GM18867 (cell line): Measurements from ENCODE around the gene PIGS.
"Not testable (repeated sequence)": the region's sequence is repeated elsewhere in the genome, so short reads cannot be mapped to it uniquely, and the experiment has no call there.

Experiments
- ATAC-seq: cut with Tn5 transposase; IDR thresholded peaks from one replicate; pipeline ENCODE4 v1.9.1; 2021; ENCODE audit warnings: mild to moderate bottlenecking, moderate library complexity; ENCODE audit not compliant: unreplicated experiment

PIGS gene

GRCh38 chr17:28579526-28579925, 8.2 kb upstream of the PIGS start:
- ATAC-seq, result no peak

- no peak for ATAC-seq
Measured at GRCh38 chr17:28578246-28579195, 7.2 kb upstream of the PIGS start.

- ATAC-seq, result no peak
Measured at GRCh38 chr17:28577466-28577824, 6.1 kb upstream of the PIGS start.

DNA sequence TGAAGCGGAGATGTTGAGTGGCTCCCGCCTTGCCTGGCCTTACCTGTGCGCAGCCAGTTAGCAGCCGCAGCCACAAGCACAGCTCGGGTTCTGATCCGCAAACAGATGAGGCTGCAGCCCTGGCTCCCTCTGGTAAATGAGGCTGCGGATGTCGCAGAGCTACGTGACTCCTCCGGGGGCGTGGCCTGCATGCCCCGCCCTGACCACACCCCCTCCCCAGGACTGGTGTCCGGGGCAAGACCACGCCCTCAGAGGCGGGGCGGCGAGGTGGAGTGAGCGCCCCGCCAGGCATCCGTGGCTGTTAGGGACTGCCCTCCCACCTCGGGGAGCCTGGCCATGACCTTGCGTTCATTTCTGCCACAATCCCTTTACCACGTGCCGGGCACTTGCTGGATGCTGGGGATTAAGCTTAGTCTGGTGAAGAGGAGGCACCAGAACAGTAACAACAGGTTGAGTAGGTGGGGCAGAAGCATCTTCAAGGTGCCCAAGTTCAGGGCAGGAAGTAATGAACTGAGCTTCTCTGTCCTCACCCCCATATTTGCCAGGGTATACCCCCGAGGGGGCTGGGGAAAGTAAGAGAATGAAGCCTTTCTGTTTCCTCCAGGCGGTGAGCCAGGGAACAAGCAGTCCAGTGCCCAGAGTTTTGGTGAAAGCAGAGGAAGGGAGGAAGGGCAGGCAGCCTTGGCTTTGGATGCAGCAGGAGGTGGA, 5.6 kb upstream of the PIGS start, which contains the start of gene ALDOC:
ALDOC (minus strand) TSS at position 138 of the 708 bp plus-strand sequence. CDS start 1,363 bp downstream, outside the sequence.
- ATAC-seq, result peak; percentile 80

DNA sequence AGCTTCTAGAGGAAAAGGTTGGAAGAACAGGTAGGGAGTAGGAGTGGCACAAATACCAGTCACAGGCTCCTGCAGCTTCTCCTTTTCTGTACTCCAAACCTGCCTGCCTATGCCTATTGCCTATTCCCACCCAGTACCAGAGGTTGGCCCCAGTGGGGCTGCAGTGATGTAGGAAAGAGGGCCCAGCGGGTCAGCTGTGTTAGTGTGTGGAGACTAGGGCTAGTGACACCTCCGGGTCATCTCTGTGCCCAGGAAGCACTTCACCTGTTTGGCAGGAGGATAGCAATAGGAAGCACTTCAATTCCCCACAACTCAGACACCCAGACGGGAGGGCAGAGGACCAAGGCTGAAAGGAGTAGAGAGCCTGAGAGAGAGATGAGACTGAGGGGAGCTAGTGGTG, 4.7 kb upstream of the PIGS start:
- ATAC-seq, result not testable (repeated sequence)

- no peak for ATAC-seq
Measured at GRCh38 chr17:28575126-28575795, 3.9 kb upstream of the PIGS start.

DNA sequence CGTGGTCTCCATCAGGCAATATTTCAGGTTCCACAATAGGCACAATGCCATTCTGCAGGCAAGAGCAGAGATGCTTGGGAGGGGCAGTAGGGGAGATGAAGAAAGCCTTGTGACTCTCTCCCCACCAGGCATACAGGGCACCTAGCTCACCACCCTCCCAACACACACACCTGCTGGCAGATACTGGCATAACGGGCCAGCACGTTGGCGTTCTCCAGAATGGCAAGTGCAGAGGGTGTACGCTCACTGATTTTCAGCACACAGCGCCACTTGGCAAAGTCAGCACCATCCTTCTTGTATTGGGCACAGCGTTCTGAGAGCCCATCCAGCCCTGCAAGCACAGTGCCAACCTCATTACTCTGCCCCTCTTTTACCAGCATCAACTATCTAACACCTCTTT, 3.2 kb upstream of the PIGS start:
- no peak for ATAC-seq

GRCh38 chr17:28573966-28574480, 2.7 kb upstream of the PIGS start:
- no peak for ATAC-seq

GRCh38 chr17:28573521-28573920, 2.2 kb upstream of the PIGS start:
- no peak for ATAC-seq

DNA sequence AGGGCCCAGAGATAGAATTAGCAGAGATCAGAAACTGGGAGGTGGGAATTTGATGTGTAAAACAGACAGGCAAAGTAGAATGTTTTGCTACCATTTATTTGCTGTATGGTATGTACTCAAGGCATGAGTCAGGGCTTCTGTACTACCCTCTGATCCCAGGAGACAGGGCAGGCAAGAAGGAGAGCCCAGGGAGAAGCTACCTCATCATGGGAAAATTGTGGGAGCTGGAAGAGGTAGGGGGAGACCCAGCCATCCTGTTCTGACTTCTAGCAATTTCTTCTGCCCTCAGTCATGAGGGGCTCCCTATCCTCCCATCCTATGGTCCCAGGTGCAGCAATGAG, 1.7 kb upstream of the PIGS start:
- ATAC-seq, result no peak

- no peak for ATAC-seq
Measured at GRCh38 chr17:28572259-28573039, 1.1 kb upstream of the PIGS start.

DNA sequence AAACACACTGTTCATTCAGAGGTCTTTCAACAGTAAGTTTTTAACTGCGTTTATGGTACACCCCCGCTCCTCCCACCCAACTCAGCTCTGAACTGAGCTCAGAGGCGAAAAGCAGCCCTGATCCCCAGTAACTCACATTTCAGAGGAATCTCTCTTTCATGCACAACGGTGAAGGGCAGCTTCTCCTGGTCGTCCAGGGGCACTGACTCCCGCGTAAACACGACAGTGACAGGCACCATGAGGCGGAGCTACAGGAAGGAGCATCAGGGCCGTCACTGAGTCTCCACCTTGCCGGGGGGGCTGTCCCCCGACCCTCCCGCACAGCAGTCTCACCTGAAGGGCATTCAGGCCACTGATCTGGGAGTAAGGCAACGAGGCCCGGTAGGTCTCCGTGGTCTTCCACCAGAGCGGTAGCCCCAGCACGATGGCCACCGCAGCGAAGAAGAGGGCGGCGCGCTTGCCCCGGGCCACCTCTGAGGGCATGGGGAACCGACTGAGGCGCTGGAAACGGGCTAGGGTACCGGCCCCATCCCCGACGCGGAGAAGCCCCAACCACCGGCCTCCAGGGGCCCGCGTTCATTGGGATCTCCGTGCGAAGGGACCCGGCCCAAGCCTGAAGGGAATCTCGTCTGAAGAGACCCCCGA, 486 bp downstream of the PIGS start:
- ATAC-seq, result peak; percentile 21

DNA sequence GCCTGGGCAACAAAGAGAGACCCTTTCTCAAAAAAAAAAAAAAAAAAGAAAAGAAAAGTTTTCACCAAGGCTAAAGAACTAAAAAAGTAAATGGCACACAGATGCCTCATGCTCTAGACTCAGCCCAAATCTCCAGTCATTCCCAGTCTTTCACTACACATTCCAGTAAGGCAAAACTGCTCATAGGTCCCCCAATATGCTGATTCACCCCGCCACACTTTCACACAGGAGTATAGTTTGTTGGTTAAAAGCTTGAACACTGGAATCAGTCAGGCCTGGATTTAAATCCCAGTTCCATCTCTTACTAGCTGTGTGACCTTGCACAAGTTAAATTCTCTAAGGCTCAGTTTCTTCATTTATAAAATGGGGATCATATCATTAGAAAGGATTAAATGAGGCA, 1.9 kb downstream of the PIGS start:
- ATAC-seq, result no peak

GRCh38 chr17:28567604-28568003, 3.7 kb downstream of the PIGS start:
- ATAC-seq, result no peak

- ATAC-seq, result no peak
Measured at GRCh38 chr17:28563475-28563874, 7.8 kb downstream of the PIGS start.

GRCh38 chr17:28555022-28555421, 16.3 kb downstream of the PIGS start:
- no peak for ATAC-seq

DNA sequence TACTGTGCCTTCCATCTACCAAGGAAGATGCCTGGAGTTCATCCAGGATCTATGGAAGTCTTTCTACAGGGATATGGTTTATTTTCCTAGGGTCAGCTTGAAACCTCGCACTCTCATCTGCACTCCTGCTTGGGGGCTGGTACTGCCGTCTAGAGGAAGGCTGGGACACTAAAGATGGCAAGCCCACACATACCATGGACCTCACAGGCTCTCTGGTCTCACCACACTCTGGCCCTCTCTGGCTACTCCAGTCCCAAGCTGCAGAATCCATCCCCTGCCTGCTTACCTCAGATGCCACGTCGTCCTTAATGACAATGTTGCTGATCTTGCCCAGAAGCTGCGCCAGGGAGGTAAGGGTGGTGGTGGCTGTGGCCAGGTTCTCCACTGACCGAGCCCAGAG, 16.8 kb downstream of the PIGS start:
- no peak for ATAC-seq

DNA sequence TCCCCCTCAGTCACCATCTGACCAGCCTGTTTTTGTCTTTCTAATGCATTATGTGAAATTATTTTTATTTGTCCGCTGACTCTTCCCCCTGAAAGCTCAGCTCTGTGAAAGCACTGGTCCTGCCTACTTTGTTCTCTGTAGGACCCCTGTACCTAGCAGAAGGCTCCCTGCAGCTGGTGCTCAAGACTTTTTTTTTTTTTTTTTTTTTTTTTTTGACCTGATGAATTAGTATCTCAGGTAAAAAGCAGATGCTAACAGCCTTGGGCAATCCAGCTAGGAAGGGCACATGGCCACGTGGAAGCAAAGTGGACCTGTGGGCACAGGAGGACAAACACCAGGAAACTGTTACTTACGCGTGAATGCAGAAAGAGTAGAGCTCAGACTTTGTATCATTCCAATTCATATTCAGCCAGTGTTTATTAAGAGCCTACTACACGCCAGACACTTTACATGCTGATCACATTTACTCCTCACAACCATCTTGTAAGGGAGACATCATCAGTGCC, 18.3 kb downstream of the PIGS start:
- ATAC-seq, result no peak

DNA sequence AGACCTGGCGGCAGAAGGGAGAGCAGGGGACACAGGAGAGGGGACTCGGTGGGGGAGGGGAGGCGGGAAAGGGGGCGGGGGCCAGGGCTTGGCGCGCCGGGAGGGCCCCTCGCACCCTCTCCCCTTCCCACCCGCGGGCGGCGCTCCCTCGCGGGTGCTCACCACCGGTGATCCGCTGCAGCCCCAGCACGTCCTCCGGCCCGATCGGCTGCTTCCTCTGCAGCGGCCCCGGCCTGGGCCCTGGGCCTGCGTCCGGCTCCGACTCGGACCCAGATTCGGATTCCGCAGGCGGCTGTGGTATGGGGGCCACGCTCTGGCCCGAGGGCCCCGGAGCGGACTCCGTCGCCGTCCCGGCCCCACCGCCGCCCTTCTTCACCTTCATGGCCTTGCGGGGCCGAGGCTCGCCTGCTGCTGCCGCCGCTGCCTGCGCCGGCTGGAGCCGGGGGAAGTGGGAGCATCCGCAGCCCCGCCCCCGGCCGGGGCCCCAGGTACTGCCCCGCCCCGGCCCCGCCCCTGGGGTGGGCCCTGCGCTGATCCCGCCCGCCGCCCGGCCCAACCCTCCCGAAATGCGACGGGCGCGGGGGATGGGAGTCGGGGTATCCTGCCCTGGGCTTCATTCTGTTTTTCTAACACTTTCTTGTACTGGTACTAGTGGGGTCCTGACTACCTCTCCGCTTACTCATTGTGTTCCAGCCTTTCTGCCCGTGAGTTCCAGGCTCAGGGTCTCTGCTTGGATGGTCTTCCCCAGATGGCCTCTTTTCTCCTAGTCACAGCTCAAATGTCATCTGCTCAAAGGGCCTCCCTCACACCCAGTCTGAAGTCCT, 18.9 kb downstream of the PIGS start, which contains the start of gene UNC119:
UNC119 (minus strand) TSS at position 449 of the 824 bp plus-strand sequence; CDS start at position 382, 67 bp downstream.
- ATAC-seq, result peak; percentile 59
